ENCODE measurements around the gene BICD1.

Gene BICD1

GRCh38 chr12:32249777-32250176 is 143.1 kb downstream of the BICD1 start:
- H3K27me3 ChIP-seq (ENCODE audit: control insufficient read depth, low read length): no peaks in the 10 kb centered on the region
- peaks cover 43% of the 10 kb centered on the region for H3K79me2 ChIP-seq (ENCODE audit: control insufficient read depth, low read length)
- H3K4me1 ChIP-seq (ENCODE audit: control insufficient read depth, low read length): peaks cover 35% of the 10 kb centered on the region
- H3K4me3 ChIP-seq (ENCODE audit: low read length): no peak overlapping the region
- peaks cover 54% of the 10 kb centered on the region for H3K36me3 ChIP-seq (ENCODE audit: control insufficient read depth, low read length)
- no peak overlapping the region for H3K4me2 ChIP-seq (ENCODE audit: low read length)
- no peak overlapping the region for H3K27ac ChIP-seq (ENCODE audit: low read depth, low read length)
- H3K9me3 ChIP-seq (ENCODE audit: control insufficient read depth, insufficient read depth, low read length): no peaks in the 10 kb centered on the region; the same call in 1 of the 2 replicates
- TF ChIP-seq EZH2phosphoT487 (IDR thresholded peaks at IDR 0.05; ENCODE audit: borderline replicate concordance, low read length) (no peak), CTCF (IDR thresholded peaks at IDR 0.05; ENCODE audit: low read depth, low read length, poor library complexity, severe bottlenecking) (no peak)
- no peaks in the 10 kb centered on the region for H3K9me2 ChIP-seq (replicated peaks; ENCODE audit: control insufficient read depth, low read length)
- H4K20me1 ChIP-seq (ENCODE audit: control insufficient read depth, insufficient read depth, low read depth, low read length): no peaks in the 10 kb centered on the region
- no peaks in the 10 kb centered on the region; the same call in 1 of the 2 replicates for H3F3A ChIP-seq (ENCODE audit: control insufficient read depth, insufficient read depth)

GRCh38 chr12:32252199-32253073 is 145.8 kb downstream of the BICD1 start:
- TF ChIP-seq EZH2phosphoT487 (IDR thresholded peaks at IDR 0.05; ENCODE audit: borderline replicate concordance, low read length) (no peak), CTCF (IDR thresholded peaks at IDR 0.05; ENCODE audit: low read depth, low read length, poor library complexity, severe bottlenecking) (no peak)
- Histone ChIP-seq H4K20me1 (ENCODE audit: control insufficient read depth, insufficient read depth, low read depth, low read length) (no peaks in the 10 kb centered on the region), H3K79me2 (ENCODE audit: control insufficient read depth, low read length) (peaks cover 46% of the 10 kb centered on the region), H3K27me3 (ENCODE audit: control insufficient read depth, low read length) (no peaks in the 10 kb centered on the region), H3K4me1 (ENCODE audit: control insufficient read depth, low read length) (peaks cover 39% of the 10 kb centered on the region), H3K27ac (ENCODE audit: low read depth, low read length) (peak overlapping the region; percentile 20; the same call in 1 of the 2 replicates), H3K9me2 (replicated peaks; ENCODE audit: control insufficient read depth, low read length) (no peaks in the 10 kb centered on the region), H3K9me3 (ENCODE audit: control insufficient read depth, insufficient read depth, low read length) (no peaks in the 10 kb centered on the region), H3K4me3 (ENCODE audit: low read length) (peak overlapping the region; percentile 33), H3F3A (ENCODE audit: control insufficient read depth, insufficient read depth) (no peaks in the 10 kb centered on the region; the same call in 1 of the 2 replicates), H3K36me3 (ENCODE audit: control insufficient read depth, low read length) (peaks cover 56% of the 10 kb centered on the region), H3K4me2 (ENCODE audit: low read length) (peak overlapping the region; percentile 54)

GRCh38 chr12:32253154-32253790 is 146.6 kb downstream of the BICD1 start:
- H3K9me2 ChIP-seq (replicated peaks; ENCODE audit: control insufficient read depth, low read length): no peaks in the 10 kb centered on the region
- H3K4me3 ChIP-seq (ENCODE audit: low read length): no peak overlapping the region
- TF ChIP-seq EZH2phosphoT487 (IDR thresholded peaks at IDR 0.05; ENCODE audit: borderline replicate concordance, low read length): no peak
- H3K79me2 ChIP-seq (ENCODE audit: control insufficient read depth, low read length): peaks cover 43% of the 10 kb centered on the region
- no peaks in the 10 kb centered on the region for H3K27me3 ChIP-seq (ENCODE audit: control insufficient read depth, low read length)
- H3K4me1 ChIP-seq (ENCODE audit: control insufficient read depth, low read length): peaks cover 43% of the 10 kb centered on the region
- 0 out of 2 replicates have a peak overlapping the region, but pooled peaks have one; percentile 54 for H3K4me2 ChIP-seq (ENCODE audit: low read length)
- no peaks in the 10 kb centered on the region for H4K20me1 ChIP-seq (ENCODE audit: control insufficient read depth, insufficient read depth, low read depth, low read length)
- H3K27ac ChIP-seq (ENCODE audit: low read depth, low read length): no peak overlapping the region; the same call in 1 of the 2 replicates
- peaks cover 3% of the 10 kb centered on the region; the same call in 1 of the 2 replicates for H3F3A ChIP-seq (ENCODE audit: control insufficient read depth, insufficient read depth)
- no peaks in the 10 kb centered on the region for H3K9me3 ChIP-seq (ENCODE audit: control insufficient read depth, insufficient read depth, low read length)
- H3K36me3 ChIP-seq (ENCODE audit: control insufficient read depth, low read length): peaks cover 58% of the 10 kb centered on the region

Data from DOHH2 (cell line).